Duodenal mucosa (tissue), 2 donors: ENCODE results near the gene AICDA.
"Not testable (repeated sequence)": the region's sequence is repeated elsewhere in the genome, so short reads cannot be mapped to it uniquely, and the experiment has no call there.

ENCODE experiments used
- H3K27ac ChIP-seq: one replicate; pipeline ENCODE4 v1.7.0; 2013; ENCODE audit warnings: low read depth, low read length
- H3K27me3 ChIP-seq, 2 donors: one replicate each; pipeline ENCODE4 v1.7.0; 2013; ENCODE audit warnings: low read length in 2 of 2, control low read depth in 1 of 2; ENCODE audit not compliant: insufficient read depth in 2 of 2, control insufficient read depth in 1 of 2
- H3K36me3 ChIP-seq, 2 donors: one replicate each; pipeline ENCODE4 v1.7.0; 2013; ENCODE audit warnings: low read length in 2 of 2, control low read depth in 1 of 2; ENCODE audit not compliant: insufficient read depth in 2 of 2, control insufficient read depth in 1 of 2
- H3K4me1 ChIP-seq, 2 donors: one replicate each; pipeline ENCODE4 v1.7.0; 2013; ENCODE audit warnings: low read length in 2 of 2, control low read depth in 1 of 2; ENCODE audit not compliant: insufficient read depth in 2 of 2, control insufficient read depth in 1 of 2
- H3K4me3 ChIP-seq, 2 donors: one replicate each; pipeline ENCODE4 v1.7.0; 2013; ENCODE audit warnings: low read length in 2 of 2, low read depth in 1 of 2
- H3K9ac ChIP-seq, 2 donors: one replicate each; pipeline ENCODE4 v1.7.0; 2013; ENCODE audit warnings: low read length in 2 of 2, low read depth in 1 of 2
- H3K9me3 ChIP-seq, 2 donors: one replicate each; pipeline ENCODE4 v1.7.0; 2013; ENCODE audit warnings: low read length in 2 of 2, control low read depth in 1 of 2; ENCODE audit not compliant: control insufficient read depth in 1 of 2

The AICDA gene

DNA sequence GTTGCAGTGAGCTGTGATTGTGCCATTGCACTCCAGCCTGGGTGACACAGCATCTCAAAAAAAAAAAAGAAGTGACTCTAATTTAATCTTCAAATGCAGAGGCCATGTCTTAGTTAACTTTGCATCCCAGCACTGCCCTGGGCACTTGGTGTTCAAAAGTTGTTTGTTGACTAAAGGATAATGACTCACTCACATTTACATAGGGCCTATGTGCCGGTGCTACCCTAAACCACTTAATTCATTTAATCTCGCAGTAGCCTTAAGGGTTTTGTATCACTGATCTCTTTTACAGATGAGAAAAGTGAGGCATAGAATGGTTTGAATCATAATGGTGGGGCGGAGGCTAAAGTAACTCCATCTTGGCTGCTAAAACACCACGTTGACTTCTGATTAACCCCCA, 26.3 kb upstream of the AICDA start:
- Histone ChIP-seq H3K27me3 (no peaks in the 10 kb centered on the region), H3K9ac (no peak overlapping the region), H3K36me3 (no peaks in the 10 kb centered on the region), H3K4me1 (no peaks in the 10 kb centered on the region), H3K27ac (no peak overlapping the region), H3K4me3 (no peak overlapping the region), H3K9me3 (no peaks in the 10 kb centered on the region)

DNA sequence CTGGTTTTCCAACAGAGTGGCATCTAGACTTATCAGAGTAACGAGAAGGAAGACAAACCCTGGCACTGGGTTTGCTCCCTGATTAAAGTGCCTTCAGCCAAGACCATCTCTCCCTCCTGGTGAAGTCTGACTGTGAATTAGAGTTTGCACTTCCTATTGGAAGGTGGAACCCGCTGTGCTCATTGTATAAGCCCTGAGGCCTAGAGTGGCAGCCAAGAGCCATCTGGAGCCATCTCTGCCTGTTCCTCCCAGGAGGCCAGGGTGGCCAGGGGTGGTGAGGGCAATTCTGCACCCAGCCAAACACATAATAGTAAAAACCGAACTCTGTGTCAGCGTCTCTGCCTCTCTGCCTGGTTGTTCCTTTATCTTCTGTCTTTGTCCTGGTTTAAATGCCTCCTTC, 25.0 kb upstream of the AICDA start:
- Histone ChIP-seq H3K27ac (no peak overlapping the region), H3K4me1 (no peaks in the 10 kb centered on the region), H3K4me3 (no peak overlapping the region), H3K9ac (no peak overlapping the region), H3K36me3 (no peaks in the 10 kb centered on the region), H3K27me3 (no peaks in the 10 kb centered on the region), H3K9me3 (no peaks in the 10 kb centered on the region)

DNA sequence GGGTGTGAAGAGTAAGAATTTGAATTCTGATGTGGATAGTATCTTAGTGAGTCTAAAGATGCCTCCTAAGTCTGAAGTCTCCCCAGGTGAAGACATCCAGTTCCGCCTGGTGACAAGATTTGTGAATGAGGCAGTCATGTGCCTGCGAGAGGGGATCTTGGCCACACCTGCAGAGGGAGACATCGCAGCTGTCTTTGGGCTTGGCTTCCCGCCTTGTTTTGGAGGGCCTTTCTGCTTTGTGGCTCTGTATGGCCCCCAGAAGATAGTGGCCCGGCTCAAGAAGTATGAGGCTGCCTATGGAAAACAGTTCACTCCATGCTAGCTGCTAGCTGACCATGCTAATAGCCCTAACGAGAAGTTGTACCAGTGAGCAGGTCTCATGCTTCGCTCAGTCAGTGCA, 24.6 kb upstream of the AICDA start:
- no peak overlapping the region for H3K27ac ChIP-seq
- H3K36me3 ChIP-seq, result no peaks in the 10 kb centered on the region
- no peaks in the 10 kb centered on the region for H3K27me3 ChIP-seq
- H3K9ac ChIP-seq, result no peak overlapping the region
- H3K4me3 ChIP-seq, result no peak overlapping the region
- H3K9me3 ChIP-seq, result no peaks in the 10 kb centered on the region
- H3K4me1 ChIP-seq, result no peaks in the 10 kb centered on the region

DNA sequence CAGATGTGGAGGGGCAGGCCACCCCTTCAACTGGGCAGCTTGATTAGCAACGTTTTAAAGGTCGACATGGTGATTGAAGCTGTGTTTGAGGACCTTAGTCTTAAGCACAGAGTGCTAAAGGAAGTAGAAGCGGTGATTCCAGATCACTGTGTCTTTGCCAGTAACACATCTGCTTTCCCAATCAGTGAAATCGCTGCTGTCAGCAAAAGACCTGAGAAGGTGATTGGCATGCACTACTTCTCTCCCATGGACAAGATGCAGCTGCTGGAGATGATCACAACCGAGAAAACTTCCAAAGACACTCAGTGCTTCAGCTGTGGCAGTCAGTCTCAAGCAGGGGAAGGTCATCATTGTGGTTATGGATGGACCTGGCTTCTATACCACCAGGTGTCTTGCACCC, 23.9 kb upstream of the AICDA start:
- H3K4me1 ChIP-seq, result no peaks in the 10 kb centered on the region
- H3K9ac ChIP-seq, result no peak overlapping the region
- H3K36me3 ChIP-seq, result no peaks in the 10 kb centered on the region

DNA sequence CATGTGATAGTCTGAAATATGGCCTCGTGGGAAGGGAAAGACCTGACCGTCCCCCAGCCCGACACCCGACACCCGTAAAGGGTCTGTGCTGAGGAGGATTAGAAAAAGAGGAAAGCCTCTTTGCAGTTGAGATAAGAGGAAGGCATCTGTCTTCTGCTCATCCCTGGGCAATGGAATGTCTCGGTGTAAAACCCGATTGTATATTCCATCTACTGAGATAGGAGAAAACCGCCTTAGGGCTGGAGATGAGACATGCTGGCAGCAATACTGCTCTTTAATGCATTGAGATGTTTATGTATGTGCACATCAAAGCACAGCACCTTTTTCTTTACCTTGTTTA, 23.3 kb upstream of the AICDA start:
- H3K36me3 ChIP-seq, H3K4me1 ChIP-seq, H3K9ac ChIP-seq, H3K9me3 ChIP-seq, H3K27me3 ChIP-seq, H3K27ac ChIP-seq, H3K4me3 ChIP-seq: not testable (repeated sequence)

More for the DNA sequence above, 23.9 kb upstream of the AICDA start:
- Histone ChIP-seq H3K4me3 (no peak overlapping the region), H3K27me3 (no peaks in the 10 kb centered on the region), H3K27ac (no peak overlapping the region), H3K9me3 (no peaks in the 10 kb centered on the region)

DNA sequence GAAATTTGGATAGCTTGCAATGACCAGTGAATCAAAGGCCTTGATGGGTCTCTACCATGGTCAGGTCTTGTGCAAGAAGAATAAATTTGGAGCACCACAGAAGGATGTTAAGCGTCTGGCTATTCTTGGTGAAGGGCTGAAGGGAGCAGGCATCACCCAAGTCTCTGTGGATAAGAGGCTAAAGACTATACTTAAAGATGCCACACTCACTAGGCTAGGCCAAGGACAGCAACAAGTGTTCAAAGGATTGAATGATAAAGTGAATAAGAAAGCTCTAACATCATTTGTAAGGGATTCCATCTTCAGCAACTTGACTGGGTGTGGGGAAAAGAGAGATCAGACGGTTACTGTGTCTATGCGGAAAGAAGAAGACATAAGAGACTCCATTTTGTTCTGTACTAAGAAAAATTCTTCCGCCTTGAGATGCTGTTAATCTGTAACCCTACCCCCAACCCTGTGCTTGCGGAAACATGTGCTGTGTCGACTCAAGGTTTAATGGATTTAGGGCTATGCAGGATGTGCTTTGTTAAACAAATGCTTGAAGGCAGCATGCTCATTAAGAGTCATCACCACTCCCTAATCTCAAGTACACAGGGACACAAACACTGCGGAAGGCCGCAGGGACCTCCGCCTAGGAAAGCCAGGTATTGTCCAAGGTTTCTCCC, 22.8 kb upstream of the AICDA start:
- not testable (repeated sequence) for H3K4me1 ChIP-seq, H3K27ac ChIP-seq, H3K9me3 ChIP-seq, H3K27me3 ChIP-seq, H3K9ac ChIP-seq, H3K4me3 ChIP-seq, H3K36me3 ChIP-seq

DNA sequence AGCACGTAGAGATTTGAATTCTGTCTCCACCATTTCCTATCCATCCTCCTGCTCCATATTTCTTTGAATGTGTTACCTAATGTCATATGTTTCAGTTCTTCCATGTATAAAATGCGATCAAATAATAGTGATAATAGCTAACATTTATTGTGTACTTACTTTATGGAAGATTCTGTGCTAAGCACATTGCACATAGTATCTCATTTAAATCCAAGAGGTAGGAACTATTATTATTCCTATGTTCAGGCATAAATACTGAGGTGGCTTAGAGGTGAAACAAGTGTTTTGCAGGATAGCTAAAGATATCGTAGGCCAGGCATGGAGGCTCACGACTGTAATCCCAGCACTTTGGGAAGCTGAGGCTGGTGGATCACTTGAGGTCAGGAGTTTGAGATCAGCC, 17.5 kb upstream of the AICDA start:
- H3K36me3 ChIP-seq, result no peaks in the 10 kb centered on the region
- H3K27ac ChIP-seq, result no peak overlapping the region
- H3K27me3 ChIP-seq, result no peaks in the 10 kb centered on the region
- H3K9ac ChIP-seq, result no peak overlapping the region
- H3K4me1 ChIP-seq, result no peaks in the 10 kb centered on the region
- no peaks in the 10 kb centered on the region for H3K9me3 ChIP-seq
- H3K4me3 ChIP-seq, result no peak overlapping the region

DNA sequence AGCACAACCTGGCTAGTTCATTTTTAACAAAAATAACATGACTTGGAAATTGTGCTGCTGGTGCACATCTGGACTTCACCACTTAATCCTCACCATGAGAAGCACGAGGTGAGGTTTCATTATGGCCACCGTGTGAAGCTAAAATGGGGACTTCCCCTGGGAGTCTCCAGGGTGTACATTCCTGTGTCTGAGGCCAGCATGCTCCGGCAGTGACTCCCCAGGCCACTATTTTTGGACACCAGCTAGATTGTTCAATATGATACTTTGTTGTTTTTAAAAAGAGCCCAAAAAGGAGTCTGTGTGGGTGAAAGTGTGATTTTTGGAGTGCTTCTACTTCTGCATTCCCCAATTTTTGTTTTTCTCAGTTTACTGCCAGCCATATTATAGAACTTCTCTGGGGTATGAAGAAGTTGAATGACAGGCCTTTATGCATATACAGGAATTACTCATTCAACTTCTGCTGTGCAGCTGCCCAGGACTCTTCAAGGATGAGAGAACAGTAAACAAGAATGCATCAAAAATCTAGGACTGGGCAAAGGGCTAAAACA, 16.9 kb upstream of the AICDA start:
- no peaks in the 10 kb centered on the region for H3K27me3 ChIP-seq
- H3K27ac ChIP-seq, result no peak overlapping the region
- no peak overlapping the region for H3K9ac ChIP-seq
- H3K9me3 ChIP-seq, result no peaks in the 10 kb centered on the region
- no peak overlapping the region for H3K4me3 ChIP-seq
- no peaks in the 10 kb centered on the region for H3K36me3 ChIP-seq
- H3K4me1 ChIP-seq, result no peaks in the 10 kb centered on the region

DNA sequence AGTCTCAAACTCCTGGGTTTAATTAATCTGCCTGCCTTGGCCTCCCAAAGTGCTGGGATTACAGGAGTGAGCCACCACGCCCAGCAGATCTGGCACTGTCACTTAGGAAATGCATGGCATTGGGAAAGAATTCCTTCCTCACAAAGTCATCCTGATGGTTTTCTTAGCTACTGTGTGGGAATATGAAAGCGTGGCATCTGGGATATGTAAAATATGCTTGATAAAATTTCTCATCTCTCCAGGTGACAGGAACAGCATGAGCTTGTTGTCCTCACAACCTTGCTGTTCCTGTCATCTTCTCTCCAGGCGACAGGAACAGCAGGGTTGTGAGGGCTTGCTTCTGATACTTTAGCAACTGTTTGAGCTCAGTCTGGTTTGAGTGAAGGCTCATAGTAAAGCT, 16.1 kb upstream of the AICDA start:
- Histone ChIP-seq H3K4me3 (no peak overlapping the region), H3K36me3 (no peaks in the 10 kb centered on the region), H3K9ac (no peak overlapping the region), H3K4me1 (no peaks in the 10 kb centered on the region), H3K9me3 (no peaks in the 10 kb centered on the region), H3K27ac (no peak overlapping the region), H3K27me3 (no peaks in the 10 kb centered on the region)

DNA sequence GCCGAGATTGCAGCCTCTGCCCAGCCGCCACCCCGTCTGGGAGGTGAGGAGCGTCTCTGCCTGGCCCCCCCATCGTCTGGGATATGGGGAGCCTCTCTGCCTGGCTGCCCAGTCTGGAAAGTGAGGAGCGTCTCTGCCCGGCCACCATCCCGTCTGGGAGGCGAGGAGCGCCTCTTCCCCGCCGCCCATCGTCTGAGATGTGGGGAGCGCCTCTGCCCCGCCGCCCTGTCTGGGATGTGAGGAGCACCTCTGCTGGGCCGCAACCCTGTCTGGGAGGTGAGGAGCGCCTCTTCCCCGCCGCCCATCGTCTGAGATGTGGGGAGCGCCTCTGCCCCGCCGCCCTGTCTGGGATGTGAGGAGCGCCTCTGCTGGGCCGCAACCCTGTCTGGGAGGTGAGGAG, 12.1 kb upstream of the AICDA start:
- H3K9me3 ChIP-seq, H3K36me3 ChIP-seq, H3K27me3 ChIP-seq, H3K4me3 ChIP-seq, H3K4me1 ChIP-seq, H3K9ac ChIP-seq, H3K27ac ChIP-seq: not testable (repeated sequence)

DNA sequence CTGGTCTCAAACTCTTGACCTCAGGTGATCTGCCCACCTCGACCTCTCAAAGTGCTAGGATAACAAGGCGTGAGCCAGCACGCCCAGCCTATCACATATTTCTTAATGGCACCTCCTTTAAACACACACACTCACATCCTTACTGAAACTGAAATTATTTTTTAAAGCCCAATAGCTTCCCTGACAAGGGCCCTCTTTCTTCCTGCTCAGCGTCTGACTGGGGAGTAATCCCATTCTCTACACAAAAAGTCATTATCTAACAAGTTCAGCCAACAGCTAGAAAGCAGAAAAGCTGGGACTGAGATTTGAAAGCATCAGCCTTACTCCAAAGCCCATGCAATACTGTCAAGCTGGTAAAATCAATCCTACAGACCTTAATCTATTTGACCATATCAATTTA, 10.0 kb upstream of the AICDA start:
- H3K4me1 ChIP-seq, result peaks cover 4 to 12% of the 10 kb centered on the region in 2 donors
- H3K27ac ChIP-seq, result no peak overlapping the region
- no peaks in the 10 kb centered on the region for H3K36me3 ChIP-seq
- no peak overlapping the region for H3K4me3 ChIP-seq
- H3K9me3 ChIP-seq, result no peaks in the 10 kb centered on the region
- H3K9ac ChIP-seq, result no peak overlapping the region
- no peaks in the 10 kb centered on the region for H3K27me3 ChIP-seq
